ENCODE measurements around the gene FBXO3.
A peak's percentile ranks its signal among the peaks of the same experiment; 100 is the strongest.

Gene FBXO3

DNA sequence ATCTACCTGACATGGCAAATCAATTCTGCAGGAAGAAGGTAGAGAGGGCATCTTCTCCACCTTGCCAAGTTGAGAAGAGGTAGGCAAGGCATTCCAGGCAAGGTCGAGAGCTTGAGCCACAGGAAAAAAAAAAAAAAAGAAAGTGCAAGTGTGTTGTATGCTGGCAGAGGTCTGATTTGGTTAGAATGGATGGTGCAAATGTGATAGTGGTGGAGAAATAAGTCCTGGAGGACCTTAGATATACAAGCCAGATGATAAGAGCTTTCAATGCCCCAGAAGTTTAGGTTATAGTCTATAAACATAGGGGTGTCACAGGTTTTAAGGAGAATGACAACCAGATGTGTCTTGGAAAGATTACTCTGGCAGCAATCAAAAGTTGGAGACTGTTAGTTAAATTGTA is 1.4 kb downstream of the FBXO3 start:
- no peak for DNase-seq (ENCODE audit: low spot score)

GRCh38 chr11:33772300-33772699 is 2.0 kb downstream of the FBXO3 start:
- DNase-seq (ENCODE audit: low spot score): no peak

DNA sequence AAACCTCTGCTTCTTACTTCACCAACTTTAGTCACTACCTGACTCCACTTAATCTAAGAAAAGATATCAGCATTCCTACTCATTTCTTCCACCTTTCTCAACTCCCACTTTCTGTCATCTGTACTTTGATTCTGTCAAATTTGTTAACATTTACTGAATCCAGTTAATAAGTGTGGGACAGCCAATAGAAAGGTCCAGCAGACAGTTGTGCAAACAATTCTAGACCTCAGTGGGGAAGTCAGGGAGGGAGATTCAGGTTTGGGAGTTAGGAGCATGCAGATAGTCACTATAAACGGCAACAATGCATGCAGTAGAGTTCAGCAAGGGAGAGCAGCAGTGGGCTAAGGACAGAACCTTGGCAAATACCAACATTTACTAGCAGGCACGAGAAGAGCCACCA is 4.1 kb downstream of the FBXO3 start:
- no peak for DNase-seq (ENCODE audit: low spot score)

- no peak for DNase-seq (ENCODE audit: low spot score)
Measured at GRCh38 chr11:33769542-33769941, 4.8 kb downstream of the FBXO3 start.

- no peak for DNase-seq (ENCODE audit: low spot score)
Measured at GRCh38 chr11:33767624-33768023, 6.7 kb downstream of the FBXO3 start.

DNA sequence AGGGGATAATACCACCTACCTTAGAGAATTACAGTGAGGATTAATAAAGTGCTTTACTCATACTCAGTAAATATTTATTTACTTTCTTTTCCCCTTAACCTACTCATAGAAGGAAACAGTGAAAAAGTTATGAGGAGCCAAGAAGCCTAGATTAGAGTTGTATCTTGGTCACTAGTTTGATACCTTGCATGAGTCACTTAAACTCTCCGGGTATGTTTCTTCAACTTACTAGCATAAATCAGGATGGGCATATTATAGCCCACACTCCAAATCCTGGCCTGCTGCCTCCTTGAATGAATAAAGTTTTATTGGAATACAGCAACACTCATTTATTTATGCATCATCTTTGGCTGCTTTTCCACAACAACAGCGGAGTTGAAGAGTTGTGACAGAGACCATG is 8.2 kb downstream of the FBXO3 start:
- no peak for DNase-seq (ENCODE audit: low spot score)

DNA sequence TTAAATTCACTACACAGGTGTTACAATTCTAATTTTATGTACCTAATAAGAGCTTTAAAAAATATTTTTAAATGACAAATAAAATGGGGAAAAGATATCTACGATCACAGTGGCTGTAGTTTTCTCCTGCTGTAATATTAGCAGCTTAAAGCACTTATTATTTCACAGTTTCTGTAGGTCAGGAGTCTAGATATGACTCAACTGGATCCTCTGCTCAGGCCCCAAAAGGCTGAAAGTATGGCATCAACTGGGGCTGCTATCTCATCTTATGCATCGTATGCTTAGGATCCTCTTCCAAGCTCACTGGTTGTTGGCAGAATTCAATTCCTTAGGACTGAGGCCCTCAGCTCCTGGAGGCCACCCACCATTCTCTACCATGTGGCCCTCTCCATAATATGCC is 12.8 kb downstream of the FBXO3 start:
- DNase-seq (ENCODE audit: low spot score): no peak

GRCh38 chr11:33753304-33753967 is 20.9 kb downstream of the FBXO3 start:
- DNase-seq (ENCODE audit: low spot score): no peak

DNA sequence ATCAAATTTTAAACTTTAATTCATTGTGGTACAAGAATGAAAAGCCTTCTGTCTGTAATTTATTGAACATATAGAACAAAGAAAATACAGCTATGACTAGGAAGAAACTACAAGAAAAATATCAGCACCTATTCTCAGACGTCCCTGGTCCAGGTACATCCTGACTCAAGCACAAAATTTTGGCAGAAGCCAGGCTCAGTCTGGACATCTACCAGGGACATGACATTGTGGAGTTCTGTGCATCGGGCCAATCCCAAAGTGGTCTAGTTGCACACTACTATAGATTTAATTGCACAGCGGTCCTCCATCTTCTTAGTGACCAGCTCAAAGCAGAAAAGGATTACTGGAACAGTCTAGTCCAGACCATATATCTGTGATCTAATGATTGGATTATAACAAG is 22.4 kb downstream of the FBXO3 start:
- DNase-seq (ENCODE audit: low spot score): no peak

DNA sequence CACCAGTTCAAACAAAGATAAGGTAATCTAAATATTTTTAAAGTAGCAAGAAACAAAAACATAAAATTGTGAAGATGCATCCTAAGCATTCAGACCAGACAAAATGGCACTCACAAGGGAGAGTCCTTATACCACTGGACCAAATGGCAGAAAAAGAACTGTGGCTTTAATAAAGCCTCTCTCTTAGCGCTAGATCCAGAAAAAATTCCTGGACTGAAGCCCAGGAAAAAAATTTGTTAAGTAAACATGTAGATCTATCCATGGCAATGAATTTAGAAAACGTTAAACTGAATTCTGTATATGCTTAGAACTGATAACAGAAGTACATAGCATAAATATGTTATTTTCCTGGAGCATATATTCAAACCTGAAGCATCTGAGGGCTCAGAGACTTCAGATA is 26.3 kb downstream of the FBXO3 start:
- no peak for DNase-seq (ENCODE audit: low spot score)

DNA sequence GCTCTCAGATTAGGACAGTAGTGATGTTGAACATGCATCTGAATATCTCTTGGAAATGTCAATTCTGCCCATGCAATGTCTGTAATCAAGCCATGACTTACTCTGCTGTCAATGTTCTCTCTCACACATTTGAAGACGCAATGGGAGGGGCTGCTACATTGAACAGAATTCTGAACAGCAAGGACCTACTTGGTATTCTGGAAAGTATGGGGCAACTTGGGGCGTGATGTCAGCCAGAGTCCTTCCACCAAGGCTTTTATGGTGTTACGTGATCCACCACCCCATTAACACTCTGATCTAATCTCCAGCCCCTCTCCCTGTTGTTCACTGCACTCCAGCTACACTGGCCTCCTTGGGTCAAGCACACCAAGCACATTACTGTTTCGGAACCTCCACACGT is 31.0 kb downstream of the FBXO3 start:
- DNase-seq (ENCODE audit: low spot score): no peak

DNA sequence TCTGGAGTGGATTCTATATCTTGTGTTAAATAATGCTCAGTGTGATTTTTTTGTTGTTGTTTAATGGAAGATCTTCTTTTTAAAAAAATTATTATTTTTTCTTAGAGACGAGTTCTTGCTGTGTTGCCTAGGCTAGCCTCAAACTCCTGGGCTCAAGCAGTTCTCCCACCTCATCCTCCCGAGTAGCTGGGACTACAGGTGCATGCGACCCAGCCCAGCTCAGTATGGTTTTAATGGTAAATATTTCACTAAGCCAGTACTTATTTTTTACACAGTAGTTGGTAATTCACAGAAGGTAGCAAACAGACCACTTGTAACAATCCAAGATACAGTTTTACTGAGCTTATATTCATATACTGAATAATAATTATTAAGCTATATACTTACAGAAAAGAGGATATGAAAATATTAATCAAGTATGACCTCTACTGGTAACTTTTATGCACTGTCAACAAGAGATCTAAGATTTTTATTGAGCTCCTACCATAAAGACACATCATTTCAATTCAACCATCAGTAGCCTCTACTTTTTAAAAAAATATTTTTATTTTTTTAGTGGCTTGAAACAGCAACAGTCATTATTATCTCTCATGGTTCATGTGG is 32.0 kb downstream of the FBXO3 start:
- peak; percentile 46 for DNase-seq (ENCODE audit: low spot score)

DNA sequence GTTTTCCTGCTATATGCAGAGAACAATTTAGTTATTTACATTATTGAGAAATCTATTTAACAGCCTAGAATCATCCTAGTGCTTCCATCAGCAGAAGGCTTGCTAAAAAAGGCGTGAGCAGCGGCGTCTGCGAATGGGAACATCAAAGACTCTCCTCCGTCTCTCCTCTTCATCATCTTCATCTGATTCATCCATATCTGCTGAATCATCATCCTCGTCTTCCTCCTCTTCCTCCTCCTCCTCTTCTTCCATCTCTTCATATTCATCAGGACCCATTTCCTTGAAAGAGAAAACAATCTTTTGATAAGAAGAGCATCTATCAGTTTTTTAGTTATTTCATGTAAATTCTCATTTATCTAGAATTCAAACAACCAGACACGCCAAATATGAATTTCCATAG is 32.5 kb downstream of the FBXO3 start:
- no peak for DNase-seq (ENCODE audit: low spot score)

GRCh38 chr11:33737362-33737821 is 36.9 kb downstream of the FBXO3 start:
- no peak for DNase-seq (ENCODE audit: low spot score)

GRCh38 chr11:33736148-33736812 is 38.0 kb downstream of the FBXO3 start, which contains the start of gene CD59:
Gene CD59 (minus strand): TSS chr11:33736423. CDS start chr11:33722445, 13,978 bp downstream.
- peak; percentile 92 for DNase-seq (ENCODE audit: low spot score)

GRCh38 chr11:33735271-33736147 is 38.8 kb downstream of the FBXO3 start:
- DNase-seq (ENCODE audit: low spot score): no peak

DNA sequence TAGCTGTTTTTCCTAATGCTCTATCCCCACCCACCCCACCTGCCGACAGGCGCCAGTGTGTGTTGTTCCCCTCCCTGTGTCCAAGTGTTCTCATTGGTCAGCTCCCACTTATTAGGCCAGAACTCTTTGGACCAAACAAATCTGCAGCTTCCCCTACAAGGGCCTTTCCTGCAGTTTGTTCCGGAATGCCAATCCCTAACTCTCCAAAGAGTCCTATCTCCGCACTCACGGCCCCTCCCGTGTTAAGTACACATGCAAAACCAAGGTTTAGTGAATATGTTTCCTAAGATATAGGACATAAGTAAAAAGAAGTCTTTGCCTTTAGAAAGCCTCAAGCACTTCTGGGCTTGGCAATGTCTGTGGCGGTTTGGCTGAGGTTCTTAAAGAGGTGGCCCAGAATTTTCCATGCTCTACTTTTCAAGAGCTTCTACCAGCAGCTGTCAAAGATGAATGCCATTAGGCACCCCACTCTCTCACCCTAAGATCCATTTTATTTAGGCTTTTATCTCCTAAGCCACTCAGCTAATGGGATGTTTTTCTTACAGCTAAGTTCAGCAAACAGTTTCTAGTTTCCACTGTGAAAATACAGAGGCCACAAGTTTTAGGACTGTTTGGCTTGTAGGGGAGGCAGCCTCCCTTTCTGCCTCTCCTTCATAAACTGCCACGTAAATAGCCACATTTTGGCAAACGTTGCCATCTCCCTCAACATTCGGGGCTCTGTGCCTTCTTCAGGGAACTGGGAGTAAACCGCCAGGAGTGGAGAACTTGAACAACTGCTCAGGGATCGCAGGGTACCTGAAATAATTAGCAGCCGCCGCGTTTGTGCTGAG is 39.7 kb downstream of the FBXO3 start:
- DNase-seq (ENCODE audit: low spot score): no peak

DNA sequence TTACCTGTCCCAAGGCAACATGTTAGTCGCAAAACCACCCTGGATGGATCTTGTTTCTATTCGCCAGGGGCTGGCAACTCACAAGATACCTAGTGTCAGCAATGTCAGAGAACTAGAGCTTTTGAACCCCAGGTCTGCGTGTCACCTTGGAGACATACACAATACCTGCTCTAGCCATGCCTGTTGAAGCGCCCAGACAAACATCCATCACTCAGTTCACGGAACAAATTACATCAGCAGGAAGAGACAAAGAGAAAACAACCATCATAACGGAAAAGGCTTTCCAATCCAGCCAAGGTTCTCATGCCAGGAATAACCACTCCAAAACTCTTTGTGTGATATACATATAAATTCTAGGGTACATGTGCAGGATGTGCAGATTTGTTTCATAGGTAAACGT is 40.3 kb downstream of the FBXO3 start:
- DNase-seq (ENCODE audit: low spot score): no peak

- DNase-seq (ENCODE audit: low spot score): no peak
Measured at GRCh38 chr11:33731723-33732531, 42.4 kb downstream of the FBXO3 start.

DNA sequence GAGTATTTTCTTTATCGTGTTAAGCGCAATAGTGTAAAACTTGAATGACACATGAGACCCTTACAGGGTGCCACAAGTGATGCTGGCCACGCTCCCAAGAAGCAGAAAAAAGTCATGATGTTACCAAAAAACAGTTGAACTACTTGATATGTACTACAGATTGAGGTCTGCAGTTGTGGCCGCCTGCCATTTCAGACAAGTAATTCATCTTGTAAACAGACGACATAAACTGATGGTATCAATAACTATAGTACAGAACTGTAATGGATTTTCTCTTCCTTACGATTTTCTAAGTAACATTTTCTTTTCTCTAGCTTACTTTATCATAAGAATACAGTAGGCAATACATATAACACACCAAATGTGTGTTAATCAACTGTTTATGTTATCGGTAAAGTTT is 43.6 kb downstream of the FBXO3 start:
- no peak for DNase-seq (ENCODE audit: low spot score)
